ENCODE data around the gene ZFP36L1.
"Not testable (repeated sequence)": the region's sequence is repeated elsewhere in the genome, so short reads cannot be mapped to it uniquely, and the experiment has no call there.

Gene ZFP36L1

DNA sequence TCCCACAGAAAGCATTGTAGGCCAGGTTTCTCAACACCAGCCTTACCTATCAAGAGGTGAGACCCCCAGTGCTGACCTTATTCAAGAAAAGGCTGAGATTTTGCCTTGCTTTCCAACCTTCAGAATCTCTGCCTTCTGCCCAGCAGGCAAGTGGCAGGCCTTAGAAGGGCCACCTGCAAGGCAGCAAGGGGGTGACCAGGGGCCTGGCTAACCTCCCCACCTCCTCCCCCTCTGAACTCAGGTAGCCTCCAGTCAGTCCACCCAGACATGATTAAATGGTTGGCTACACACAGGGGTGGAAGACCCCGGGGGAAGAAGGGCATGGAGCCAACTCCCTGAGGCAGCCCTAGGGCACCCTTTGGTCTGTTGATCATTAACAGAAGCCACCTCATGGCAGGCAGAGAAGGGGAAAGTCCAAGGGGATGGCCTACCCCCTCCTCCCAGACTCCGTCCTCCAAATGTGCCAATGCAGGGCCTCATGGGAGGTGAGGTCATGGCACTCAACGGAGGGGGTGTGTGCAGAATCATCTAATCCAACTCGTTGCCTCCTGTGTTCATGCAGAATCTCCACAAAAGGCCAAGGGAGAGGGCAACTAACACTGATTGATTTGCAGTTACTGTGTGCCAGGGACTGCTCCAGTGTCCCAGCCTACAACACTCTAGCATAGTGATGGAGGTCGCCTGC lies 8.5 kb downstream of the ZFP36L1 start:
- DNase-seq = peak in 1 of 2 donors; percentile 29

DNA sequence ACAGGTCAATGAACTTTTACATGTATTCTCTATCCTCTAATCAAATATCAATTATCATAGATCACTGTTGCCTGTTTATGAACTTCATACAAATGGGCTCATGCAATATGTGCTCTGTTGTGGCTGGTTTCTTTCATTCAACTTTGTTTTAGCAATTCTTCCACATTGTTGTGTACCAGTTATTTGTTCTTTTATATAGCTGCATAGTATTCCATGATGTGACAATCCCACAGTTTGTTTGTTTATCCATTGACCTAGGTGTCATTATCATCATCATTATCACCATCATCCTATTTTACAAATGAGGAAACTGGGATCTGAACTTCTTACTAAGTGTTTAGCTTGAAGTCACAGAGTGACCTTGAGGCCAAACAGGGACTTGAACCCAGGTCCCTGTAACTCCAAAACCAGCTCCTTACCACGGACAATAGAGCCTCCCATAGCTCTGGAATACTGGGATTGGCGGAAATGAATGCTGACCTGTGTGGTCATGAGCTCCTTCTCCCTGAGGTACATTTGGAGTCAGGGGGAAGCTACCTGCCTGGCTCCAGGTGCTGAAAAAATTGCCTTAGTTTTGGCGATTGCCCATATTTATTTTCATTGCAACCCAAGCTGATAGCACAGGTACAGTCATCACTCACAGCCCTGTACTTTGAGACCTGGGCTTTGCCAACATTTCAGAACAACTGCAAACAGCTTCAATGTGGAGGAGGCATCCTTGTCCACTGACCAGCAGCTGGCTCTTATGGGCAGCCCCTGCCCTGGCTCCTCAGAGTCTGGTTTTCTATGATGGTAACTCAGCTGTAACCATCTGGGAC lies 9.2 kb downstream of the ZFP36L1 start:
- DNase-seq = no peak

DNA sequence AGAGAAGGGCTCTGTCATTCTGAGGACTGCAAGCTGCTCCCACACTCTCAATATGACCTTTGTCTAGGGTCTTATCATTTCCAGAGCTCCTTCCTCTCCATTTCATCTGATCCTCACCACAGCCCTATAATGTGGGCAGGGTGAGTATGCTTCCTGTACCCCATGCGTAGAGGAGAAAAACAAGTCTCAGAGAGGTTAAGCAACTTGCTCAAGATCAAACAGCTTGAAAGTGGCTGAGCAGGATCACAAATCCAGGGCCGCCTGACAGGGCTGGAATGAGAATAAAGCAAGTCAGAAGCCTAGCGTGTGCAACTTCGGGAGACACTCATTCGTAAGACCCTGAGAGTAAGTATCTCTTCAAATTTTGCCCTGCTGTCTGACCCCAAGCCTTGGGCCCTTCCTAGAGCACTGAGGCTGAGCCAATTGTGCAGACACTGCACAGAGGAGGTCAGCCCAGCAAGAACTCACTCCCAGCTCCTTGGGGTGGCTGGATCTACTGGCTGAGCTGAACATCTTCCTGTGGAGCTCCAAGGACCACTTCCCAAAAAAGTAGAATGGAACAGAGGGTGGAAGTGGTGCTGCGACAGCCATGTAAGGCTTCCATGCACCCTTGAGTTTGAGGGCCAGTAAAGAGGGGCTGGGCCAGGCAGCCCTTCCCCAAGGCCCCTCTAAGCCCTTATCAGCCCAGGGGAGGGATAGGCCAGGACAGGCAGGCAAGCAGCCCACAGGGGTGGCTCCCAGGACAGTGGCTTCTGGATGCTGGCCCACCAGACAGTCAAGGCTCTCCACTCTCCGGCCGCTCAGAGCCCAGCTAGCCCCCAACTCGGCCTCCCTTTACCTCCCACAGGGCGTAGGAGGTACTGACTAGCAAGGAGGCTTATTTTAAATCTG lies 10.5 kb downstream of the ZFP36L1 start:
- peak; percentile 43 to 73 for DNase-seq

DNA sequence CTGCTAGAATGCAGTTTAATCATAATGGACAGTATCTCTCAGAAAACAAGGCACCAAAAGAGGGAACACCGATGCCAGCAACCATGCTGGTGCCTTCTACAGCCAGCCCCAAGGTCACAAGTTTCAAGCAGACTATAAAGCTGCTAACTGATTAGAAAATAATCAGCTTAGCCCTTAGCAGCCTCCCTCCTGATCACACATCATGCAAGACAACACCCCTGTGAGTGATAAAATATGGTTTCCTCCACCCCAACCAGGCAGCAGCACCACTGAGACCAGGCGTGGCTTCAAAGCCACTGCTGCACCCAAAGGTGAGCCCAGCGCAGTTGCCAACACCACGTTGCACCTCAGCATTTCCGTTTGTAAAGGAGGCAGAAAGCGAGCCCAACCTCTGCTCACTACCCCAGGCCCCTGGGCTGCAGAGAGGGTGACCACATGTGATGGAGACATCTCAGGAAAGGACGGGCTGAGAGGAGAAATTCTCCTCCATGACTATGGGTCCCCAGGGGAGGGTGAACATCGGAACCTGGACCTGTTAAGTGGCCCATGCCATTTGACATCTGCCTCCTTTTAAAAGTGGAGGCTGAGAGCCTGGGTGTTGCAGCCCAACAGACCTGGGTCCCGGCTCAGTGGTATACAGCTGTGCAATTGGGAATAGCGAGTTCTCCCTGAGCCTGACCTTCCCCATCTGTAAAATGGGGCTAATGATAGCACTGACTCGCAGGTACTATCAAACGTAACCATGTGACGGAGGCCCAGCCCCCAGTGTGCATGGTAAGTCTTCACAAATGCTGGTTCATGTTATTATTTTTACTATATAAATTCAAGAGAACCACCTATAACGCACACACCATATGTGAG lies 11.5 kb downstream of the ZFP36L1 start:
- peak; percentile 60 to 83 for DNase-seq

DNA sequence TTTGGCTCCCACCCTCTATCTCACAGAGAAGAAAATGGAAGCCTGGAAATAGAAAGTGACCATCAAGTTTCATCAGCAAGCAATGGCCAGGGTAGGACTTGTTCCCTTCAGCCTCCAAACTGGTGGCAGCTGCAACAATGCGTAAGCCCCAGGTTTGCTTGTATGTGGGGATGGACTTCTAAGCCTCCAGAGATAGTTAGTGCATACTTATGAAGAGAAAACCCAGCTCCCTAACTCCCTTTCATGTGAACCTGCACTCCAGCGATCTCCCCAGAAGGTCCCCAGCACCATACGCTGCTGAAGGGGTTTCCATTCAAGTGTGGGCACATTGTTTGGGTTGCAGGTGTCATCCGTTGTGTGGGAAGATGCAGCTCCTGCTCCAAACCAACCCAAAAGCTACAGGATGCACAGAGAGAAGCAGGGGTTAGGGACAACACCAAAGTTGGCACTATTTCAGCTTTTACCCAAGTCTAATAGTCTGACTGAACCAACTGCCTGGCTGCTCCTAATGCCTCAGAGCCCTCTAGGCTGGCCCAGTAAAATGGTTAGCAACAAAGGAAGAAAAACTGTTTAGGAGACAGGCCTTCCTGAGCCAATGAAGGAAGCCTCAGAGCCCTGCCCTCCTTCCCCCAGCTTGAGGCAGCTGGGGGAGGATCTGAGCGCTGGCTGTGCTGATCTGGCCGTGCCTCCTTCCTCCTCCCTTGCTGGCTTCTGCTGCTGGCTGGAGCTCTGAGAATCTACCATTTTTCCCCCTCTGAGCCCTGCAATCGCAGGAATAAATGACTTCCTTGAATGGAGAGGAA lies 12.3 kb downstream of the ZFP36L1 start:
- DNase-seq = peak; percentile 21 to 51

DNA sequence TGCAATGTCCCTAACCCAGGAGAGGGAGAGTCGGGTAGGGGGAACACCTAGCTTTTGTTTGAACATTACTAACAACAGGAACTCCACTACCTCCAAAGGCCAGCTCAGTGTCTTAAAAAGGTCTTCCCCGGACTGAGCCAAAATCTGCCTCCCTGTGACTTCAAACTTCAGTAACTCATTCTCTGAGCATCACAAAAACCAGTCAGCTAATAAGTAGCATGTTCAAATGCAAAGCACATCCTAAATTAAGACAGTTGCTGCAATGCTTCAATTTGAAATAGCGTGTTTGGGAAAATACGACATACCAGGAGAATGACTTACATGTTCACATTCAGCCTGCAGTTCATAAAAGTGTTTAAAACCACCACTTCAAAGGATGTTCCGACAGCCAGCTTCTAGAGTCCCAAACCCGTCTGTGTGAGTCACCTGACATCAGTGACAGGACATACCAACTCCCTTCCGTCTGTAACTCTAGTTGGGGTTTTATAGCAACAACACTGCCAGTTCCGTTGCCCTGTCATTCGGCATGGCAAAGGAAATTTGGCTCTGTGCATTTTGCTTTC lies 13.0 kb downstream of the ZFP36L1 start:
- peak; percentile 50 to 78 for DNase-seq

DNA sequence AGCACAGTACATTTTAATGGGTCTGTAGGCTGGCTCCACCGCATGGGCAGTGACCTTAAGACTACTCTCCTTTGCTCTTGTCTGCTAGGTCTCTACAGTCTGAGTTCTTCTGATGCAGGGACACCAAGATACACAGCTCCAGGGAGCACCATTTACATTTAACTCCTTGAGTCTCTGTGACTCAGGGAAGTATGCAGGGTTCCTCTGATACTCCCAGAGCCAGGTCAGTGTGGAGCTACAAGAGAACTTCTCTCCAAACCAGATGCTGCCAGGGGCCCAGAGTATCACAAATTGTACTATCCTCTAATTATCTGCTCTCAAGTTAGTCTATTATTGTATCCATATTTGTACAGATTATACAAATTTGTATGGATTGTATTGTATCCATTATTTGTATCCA lies 15.2 kb downstream of the ZFP36L1 start:
- no peak for DNase-seq

DNA sequence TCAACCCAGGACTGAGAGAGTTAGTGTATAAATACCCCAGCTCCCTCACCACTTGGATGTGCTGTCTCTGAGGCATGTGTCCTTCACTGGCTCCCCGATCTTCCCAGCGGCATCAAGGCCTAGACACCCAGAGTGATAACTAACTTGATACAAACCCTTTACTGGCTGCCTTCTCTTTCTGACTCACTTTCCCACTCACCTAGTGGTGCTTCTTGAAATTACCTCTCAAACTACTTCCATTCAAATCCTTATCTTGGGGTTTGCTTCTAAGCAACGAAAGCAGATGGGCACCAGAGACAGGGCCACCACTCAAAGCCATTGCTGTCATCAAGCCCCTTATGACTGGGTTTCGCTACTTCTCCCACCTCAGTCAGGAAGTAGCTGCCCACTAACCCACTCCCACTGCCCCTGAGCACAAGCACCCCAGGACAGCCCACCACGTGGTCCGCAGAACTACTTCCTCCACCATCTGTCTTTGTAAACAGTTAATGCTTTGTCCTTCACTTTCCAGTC lies 17.2 kb downstream of the ZFP36L1 start:
- DNase-seq = no peak

DNA sequence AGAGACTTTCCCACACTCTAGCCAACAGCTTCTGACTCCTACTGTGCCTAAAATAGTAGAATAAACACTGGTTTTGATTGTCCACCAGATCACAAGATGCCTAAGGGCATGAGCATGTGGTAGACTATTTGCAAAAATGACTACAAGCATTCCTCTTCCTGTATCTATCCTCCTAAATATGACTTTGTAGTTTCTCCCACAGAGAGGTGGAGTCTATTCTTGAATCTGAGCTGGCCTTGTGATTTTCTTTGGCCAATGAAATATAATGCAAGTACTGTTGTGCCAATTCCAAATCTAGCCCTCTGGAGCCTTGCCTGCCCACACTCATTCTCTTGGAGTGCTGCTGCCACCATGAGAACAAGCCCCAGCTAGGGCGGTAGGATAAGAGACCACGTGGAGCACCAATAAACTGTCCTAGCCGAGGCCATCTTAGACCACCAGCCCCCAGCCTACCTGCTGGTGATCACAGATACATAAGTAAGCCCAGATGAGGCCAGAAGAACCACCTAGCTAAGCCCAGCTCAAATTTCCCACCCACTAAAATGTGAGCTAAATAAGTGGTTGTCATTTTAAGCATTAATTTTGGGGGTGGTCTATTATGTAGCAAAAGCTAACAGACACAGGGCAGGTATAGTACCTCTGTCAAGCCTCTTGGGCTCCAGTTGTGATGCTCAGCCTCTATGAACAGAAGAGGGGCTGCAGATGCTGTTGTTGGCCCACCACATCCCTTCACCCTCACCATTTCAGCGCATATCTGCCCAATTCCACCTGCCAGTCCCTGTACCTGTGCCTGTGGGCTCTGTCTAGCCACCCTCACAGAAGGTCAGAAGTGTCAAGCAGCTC lies 17.9 kb downstream of the ZFP36L1 start:
- no peak for DNase-seq

DNA sequence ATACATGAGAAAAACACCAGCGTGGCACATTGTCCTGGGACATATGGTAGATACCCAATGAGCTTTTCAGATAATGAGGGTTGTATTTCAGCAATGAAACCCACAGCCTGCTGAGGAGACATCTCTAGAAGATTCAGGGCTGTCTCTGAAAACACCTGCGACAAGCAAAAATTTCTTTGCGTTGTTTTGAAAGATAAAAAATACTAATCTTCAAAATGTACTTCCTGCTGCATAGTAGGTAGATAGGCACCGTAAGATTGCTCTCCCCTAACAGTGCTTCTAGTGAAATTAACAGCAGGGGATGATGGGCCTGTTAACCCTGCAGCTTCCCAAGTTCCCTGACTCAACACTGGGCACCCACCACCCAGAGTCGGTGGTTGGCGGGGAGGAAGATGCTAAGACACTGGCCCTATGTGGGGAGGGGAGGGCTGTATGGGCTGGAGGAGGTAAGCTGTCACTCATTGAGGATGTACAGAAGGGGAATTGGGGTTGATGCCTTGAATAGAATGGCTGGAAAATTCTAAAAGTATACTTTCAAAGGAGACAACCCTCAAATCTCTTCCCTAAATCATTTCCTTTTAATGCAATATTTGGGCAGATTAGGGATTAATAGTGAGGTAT lies 20.0 kb downstream of the ZFP36L1 start:
- DNase-seq = peak in 1 of 2 donors; percentile 15

DNA sequence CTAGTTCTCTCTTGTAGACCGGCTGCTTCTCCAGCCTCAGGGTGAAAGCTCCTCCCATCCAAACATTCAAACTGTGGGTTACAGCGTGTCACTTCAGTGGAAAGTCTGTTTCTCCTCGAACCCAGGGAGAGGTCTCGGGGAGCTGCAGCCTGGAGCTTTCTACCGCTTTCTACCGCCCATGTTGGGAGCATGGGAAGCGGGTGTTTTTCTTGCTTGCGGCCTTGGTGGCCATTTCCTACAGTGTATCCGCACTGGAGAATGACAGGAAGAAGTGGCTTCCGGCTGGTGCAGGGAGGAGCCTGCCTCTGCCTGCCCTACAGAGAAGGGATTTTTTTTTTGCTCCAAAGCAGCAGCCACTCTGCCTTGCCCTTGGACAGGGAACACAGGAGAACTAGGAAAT lies 21.2 kb downstream of the ZFP36L1 start:
- DNase-seq = peak in 1 of 2 donors; percentile 39

DNA sequence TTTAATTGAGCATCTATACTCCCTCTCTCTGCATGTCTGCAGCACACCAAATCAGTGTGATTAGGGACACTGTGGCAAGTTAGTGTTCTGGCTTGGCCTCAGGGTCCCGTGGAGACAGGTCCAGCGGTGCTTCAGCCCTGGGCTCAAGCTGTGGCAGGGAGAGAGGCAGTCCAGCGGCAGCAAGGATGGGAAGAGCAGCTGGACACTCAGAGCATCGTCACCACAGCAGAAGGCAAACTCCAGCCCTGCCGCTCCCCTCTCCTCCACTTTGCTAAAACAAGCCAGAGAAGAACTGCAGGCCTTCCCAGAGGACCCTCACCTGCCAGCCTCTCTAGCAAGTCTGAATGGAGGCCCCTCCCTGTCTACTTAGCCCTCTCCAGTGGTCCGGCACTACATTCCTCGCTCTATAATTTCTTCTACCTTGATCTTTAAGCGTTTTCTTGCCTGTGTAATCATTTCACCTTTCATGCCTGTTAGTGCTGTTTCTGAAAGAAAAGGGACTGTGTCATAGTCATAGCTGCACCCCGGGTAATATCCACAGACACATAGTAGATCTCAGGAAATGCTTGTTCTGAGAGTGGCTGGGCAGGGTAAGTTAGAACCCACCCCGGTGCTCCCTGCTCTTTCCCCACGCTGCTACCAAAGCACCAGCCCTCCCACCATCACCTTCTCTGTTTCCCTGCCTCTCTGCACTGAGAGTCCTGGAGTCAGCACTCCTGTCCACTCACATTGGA lies 22.1 kb downstream of the ZFP36L1 start:
- no peak for DNase-seq

DNA sequence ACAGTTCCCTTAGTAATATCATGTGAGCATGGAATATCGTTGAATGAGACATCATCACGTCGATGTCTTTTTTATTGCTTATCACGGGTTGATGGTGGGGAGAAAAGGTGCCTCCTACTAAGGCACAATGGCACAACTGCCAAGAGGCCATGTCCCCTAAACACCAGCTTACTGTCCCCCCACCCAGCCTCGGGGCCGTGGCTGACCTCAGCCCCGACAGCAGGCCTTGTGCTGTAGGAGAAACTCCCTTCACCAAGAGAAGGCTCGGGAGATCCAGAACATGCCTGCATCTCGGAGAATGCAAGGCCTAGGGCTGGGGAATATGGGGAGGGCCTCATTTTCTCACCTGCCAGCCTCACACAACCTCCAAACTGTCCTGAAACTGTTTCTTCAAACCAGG lies 22.8 kb downstream of the ZFP36L1 start:
- no peak for DNase-seq

DNA sequence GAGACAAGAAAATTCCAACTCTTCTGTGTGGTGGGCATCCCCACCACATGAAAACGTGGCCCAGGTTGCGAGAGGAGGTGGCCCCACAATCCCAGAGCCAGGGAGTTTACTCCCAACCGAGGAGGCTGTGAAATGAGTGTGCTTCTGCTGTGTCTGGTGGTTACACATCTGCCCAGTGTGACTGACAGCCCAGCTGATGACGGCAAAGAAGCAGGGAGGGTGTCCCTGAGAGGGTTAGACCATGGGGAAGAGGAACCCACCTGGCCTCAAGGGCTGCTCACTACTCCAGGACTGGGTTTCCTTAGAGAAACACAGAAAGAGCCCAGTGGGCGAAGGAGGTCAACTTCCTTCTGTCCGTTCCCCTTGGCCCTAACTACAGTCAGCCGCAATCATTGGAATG lies 24.6 kb downstream of the ZFP36L1 start:
- DNase-seq = no peak

DNA sequence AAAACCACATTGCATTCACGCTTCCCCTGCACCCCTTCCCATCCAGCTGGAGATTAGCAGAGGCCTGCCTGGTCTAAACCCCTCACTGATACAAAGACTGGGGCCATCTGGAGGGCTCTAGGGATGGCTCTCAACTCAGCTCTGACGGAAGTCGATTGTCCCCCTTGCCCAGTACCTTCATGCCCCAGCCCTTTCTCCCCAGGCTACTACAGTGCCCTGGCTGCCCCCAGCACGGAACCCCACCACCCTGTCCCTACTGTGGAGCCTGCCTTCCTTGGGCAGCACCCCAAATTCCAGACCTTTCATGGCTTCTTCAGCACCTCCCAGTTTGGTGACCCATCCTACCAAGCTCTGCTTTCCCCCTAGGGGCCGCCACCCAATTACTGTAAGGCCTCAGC lies 25.6 kb downstream of the ZFP36L1 start:
- no peak for DNase-seq

DNA sequence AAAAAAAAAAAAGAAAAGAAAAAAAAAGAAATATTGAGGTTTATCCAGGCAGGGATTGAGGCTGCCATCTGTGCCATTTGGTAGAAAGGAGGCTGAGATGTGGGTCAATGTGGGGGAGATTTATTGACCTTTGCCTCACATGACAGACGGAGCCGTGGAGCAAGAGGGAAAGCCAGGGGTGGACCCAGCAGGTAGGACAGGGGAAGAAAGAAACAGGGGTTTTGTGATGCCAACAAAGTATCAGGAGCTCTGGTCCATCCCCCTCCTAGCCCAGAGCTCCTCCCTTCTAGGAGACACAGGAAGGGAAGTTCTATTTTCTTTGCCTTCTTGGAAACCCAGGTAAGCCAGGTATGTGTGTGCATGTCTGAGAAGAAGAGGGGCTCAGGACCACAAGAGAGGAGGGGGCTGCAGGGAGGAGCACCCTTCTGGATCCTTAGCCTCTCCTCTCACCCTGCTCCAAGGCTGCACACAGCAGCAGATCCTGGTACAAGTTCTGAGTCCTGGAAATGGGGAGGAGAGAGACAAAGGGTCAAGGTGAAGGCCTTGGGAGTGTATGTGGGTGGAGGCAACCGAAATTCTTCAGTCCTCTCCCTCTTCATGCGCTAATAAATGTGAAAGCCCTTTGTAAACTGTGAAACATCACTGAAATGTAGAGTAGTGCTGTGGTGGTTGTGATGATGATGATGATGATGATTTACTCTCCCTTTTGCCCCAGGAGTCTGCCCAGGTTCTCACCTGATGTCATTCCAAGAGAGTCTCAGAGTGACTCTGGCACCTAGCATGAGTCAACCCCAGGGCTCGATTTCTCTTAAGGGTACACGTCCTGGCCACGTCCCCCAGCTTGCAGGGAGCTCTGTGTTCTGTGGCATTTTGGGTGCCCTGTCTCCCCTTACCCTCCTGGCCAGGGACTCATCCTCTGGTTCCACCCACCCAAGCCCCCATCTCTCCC lies 26.3 kb downstream of the ZFP36L1 start:
- DNase-seq = no peak

DNA sequence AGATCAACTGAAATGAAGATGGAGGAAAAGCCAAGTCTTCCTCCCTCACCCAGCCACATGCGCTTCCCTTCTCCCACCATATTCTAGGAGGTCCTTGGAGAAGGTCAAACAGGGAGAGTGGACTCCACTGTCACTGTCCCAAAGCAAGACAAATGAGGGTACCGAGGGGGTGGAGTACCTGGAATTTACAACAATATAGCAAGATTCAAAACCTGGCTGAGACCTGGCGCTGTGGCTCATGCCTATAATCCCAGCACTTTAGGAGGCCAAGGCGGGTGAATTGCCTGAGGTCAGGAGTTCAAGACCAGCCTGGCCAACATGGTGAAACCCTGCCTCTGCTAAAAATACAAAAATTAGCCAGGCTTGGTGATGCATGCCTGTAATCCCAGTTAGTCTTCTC lies 29.0 kb downstream of the ZFP36L1 start:
- DNase-seq = not testable (repeated sequence)

Measured in CD4-positive, alpha-beta T cell treated with Interferon alpha-2 for 1 hour (primary cell).